ENCODE measurements around the gene GXYLT2.

The GXYLT2 gene

GRCh38 chr3:72848703-72849081 is 39.2 kb upstream of the GXYLT2 start:
- Histone ChIP-seq H3K27ac (ENCODE audit: insufficient read depth in 1 of 2, low read depth in 1 of 2, low read length in 2 of 2, poor library complexity in 1 of 2, severe bottlenecking in 2 of 2) (peak overlapping the region in 1 of 2 experiments; percentile 69), H3K27me3 (replicated peaks in 2 of 5; ENCODE audit: control insufficient read depth in 4 of 5, insufficient read depth in 5 of 5, low read length in 4 of 5) (no peaks in the 10 kb centered on the region), H3K36me3 (ENCODE audit: control insufficient read depth in 4 of 4, insufficient read depth in 4 of 4, low read length in 3 of 4) (no peaks in the 10 kb centered on the region), H3K9me3 (ENCODE audit: control extremely low read depth in 1 of 5, control insufficient read depth in 4 of 5, insufficient read depth in 2 of 5, low read depth in 1 of 5, low read length in 4 of 5) (no peaks in the 10 kb centered on the region), H3K4me1 (ENCODE audit: control extremely low read depth in 1 of 4, control insufficient read depth in 4 of 4, insufficient read depth in 4 of 4, low read length in 3 of 4) (peaks cover 19 to 49% (median 32%) of the 10 kb centered on the region in 4 experiments), H3K4me3 (ENCODE audit: control insufficient read depth in 1 of 7, extremely low read depth in 1 of 7, insufficient read depth in 4 of 7, low read depth in 2 of 7, low read length in 6 of 7) (peak overlapping the region; percentile 54 to 96 (median 87))
- 0% methylated on average over 5 of the region's 11 CpGs for WGBS (ENCODE audit: insufficient coverage)
- DNase-seq: peak; percentile 75 to 91 (median 91)
- POLR2A ChIA-PET: interaction anchor here (0.7 to 0.8 kb wide), 2 partner anchors 49 to 149 kb away, joined by 3 read pairs; no protein-coding TSS in a partner anchor
- CTCF ChIA-PET: interaction anchor here (1.9 to 5.0 kb wide), 2 partner anchors 27 to 238 kb away, joined by 7 to 51 read pairs; no protein-coding TSS in a partner anchor

GRCh38 chr3:72855001-72855400 is 32.8 kb upstream of the GXYLT2 start:
- Histone ChIP-seq H3K4me3 (ENCODE audit: control insufficient read depth in 1 of 7, extremely low read depth in 1 of 7, insufficient read depth in 4 of 7, low read depth in 2 of 7, low read length in 6 of 7) (no peak overlapping the region), H3K4me1 (ENCODE audit: control extremely low read depth in 1 of 4, control insufficient read depth in 4 of 4, insufficient read depth in 4 of 4, low read length in 3 of 4) (peaks cover 2 to 13% (median 5%) of the 10 kb centered on the region in 4 experiments), H3K27me3 (replicated peaks in 2 of 5; ENCODE audit: control insufficient read depth in 4 of 5, insufficient read depth in 5 of 5, low read length in 4 of 5) (no peaks in the 10 kb centered on the region), H3K9me3 (ENCODE audit: control extremely low read depth in 1 of 5, control insufficient read depth in 4 of 5, insufficient read depth in 2 of 5, low read depth in 1 of 5, low read length in 4 of 5) (no peaks in the 10 kb centered on the region), H3K36me3 (ENCODE audit: control insufficient read depth in 4 of 4, insufficient read depth in 4 of 4, low read length in 3 of 4) (no peaks in the 10 kb centered on the region), H3K27ac (ENCODE audit: insufficient read depth in 1 of 2, low read depth in 1 of 2, low read length in 2 of 2, poor library complexity in 1 of 2, severe bottlenecking in 2 of 2) (no peak overlapping the region)
- DNase-seq: no peak
- 84% methylated on average over 7 of the region's 7 CpGs for WGBS (ENCODE audit: insufficient coverage)
- CTCF ChIA-PET: interaction anchor here (1.1 to 1.8 kb wide), 2 partner anchors 36 to 232 kb away, joined by 5 read pairs; no protein-coding TSS in a partner anchor
- POLR2A ChIA-PET: no interaction called here

GRCh38 chr3:72860053-72860452 is 27.8 kb upstream of the GXYLT2 start:
- 100% methylated on average over 2 of the region's 5 CpGs for WGBS (ENCODE audit: insufficient coverage)
- Histone ChIP-seq H3K27ac (ENCODE audit: insufficient read depth in 1 of 2, low read depth in 1 of 2, low read length in 2 of 2, poor library complexity in 1 of 2, severe bottlenecking in 2 of 2) (no peak overlapping the region), H3K27me3 (replicated peaks in 2 of 5; ENCODE audit: control insufficient read depth in 4 of 5, insufficient read depth in 5 of 5, low read length in 4 of 5) (no peaks in the 10 kb centered on the region), H3K9me3 (ENCODE audit: control extremely low read depth in 1 of 5, control insufficient read depth in 4 of 5, insufficient read depth in 2 of 5, low read depth in 1 of 5, low read length in 4 of 5) (no peaks in the 10 kb centered on the region), H3K4me1 (ENCODE audit: control extremely low read depth in 1 of 4, control insufficient read depth in 4 of 4, insufficient read depth in 4 of 4, low read length in 3 of 4) (no peaks in the 10 kb centered on the region), H3K4me3 (ENCODE audit: control insufficient read depth in 1 of 7, extremely low read depth in 1 of 7, insufficient read depth in 4 of 7, low read depth in 2 of 7, low read length in 6 of 7) (no peak overlapping the region), H3K36me3 (ENCODE audit: control insufficient read depth in 4 of 4, insufficient read depth in 4 of 4, low read length in 3 of 4) (no peaks in the 10 kb centered on the region)
- no peak for DNase-seq
- POLR2A ChIA-PET: no interaction called here
- CTCF ChIA-PET: interaction anchor here (1.2 to 3.0 kb wide), 2 partner anchors 9 to 10 kb away, joined by 6 to 12 read pairs; no protein-coding TSS in a partner anchor

GRCh38 chr3:72860846-72861245 is 27.0 kb upstream of the GXYLT2 start:
- Histone ChIP-seq H3K9me3 (ENCODE audit: control extremely low read depth in 1 of 5, control insufficient read depth in 4 of 5, insufficient read depth in 2 of 5, low read depth in 1 of 5, low read length in 4 of 5) (no peaks in the 10 kb centered on the region), H3K27me3 (replicated peaks in 2 of 5; ENCODE audit: control insufficient read depth in 4 of 5, insufficient read depth in 5 of 5, low read length in 4 of 5) (no peaks in the 10 kb centered on the region), H3K4me3 (ENCODE audit: control insufficient read depth in 1 of 7, extremely low read depth in 1 of 7, insufficient read depth in 4 of 7, low read depth in 2 of 7, low read length in 6 of 7) (no peak overlapping the region), H3K27ac (ENCODE audit: insufficient read depth in 1 of 2, low read depth in 1 of 2, low read length in 2 of 2, poor library complexity in 1 of 2, severe bottlenecking in 2 of 2) (no peak overlapping the region), H3K36me3 (ENCODE audit: control insufficient read depth in 4 of 4, insufficient read depth in 4 of 4, low read length in 3 of 4) (no peaks in the 10 kb centered on the region), H3K4me1 (ENCODE audit: control extremely low read depth in 1 of 4, control insufficient read depth in 4 of 4, insufficient read depth in 4 of 4, low read length in 3 of 4) (no peaks in the 10 kb centered on the region)
- CTCF ChIA-PET: interaction anchor here (0.6 to 3.0 kb wide), 2 partner anchors 10 to 952 kb away, joined by 6 to 12 read pairs; no protein-coding TSS in a partner anchor
- POLR2A ChIA-PET: no interaction called here
- no CpG with 5 or more reads among the region's 1 CpG for WGBS (ENCODE audit: insufficient coverage)
- DNase-seq: no peak

DNA sequence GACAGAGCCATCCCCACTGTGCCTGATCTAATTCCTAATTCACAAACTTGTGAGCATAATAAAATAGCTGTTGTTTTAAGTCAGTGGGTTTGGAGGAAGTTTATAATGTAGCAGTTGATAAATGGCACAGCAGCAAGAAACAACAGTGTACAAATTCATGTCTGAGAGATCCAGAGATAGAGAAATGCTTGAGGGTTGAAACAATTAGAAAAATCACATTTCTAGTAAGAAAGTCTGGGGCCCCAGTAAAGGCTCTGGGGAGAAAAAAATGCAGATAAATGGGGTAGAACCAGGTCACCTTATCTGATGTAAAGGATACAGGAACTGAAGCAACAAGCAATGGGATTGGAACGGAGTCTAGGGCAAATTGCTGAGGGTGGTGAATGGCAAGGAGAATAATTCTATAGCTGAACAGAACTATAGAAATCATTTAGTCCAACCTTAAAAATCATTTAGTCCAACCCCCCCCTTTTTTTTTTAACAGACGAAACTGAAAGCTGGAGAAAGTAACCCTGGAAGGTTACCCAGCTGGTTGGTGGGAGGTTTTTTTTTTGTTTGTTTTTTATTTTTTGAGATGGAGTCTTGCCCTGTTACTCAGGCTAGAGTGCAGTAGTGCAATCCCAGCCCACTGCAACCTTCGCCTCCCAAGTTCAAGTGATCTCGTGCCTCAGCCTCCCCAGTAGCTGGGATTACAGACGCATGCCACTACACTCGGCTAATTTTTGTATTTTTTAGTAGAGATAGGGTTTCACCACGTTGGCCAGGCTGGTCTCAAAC is 25.3 kb upstream of the GXYLT2 start:
- Histone ChIP-seq H3K27ac (ENCODE audit: insufficient read depth in 1 of 2, low read depth in 1 of 2, low read length in 2 of 2, poor library complexity in 1 of 2, severe bottlenecking in 2 of 2) (no peak overlapping the region), H3K4me1 (ENCODE audit: control extremely low read depth in 1 of 4, control insufficient read depth in 4 of 4, insufficient read depth in 4 of 4, low read length in 3 of 4) (no peaks in the 10 kb centered on the region), H3K27me3 (replicated peaks in 2 of 5; ENCODE audit: control insufficient read depth in 4 of 5, insufficient read depth in 5 of 5, low read length in 4 of 5) (no peaks in the 10 kb centered on the region), H3K4me3 (ENCODE audit: control insufficient read depth in 1 of 7, extremely low read depth in 1 of 7, insufficient read depth in 4 of 7, low read depth in 2 of 7, low read length in 6 of 7) (no peak overlapping the region), H3K9me3 (ENCODE audit: control extremely low read depth in 1 of 5, control insufficient read depth in 4 of 5, insufficient read depth in 2 of 5, low read depth in 1 of 5, low read length in 4 of 5) (no peaks in the 10 kb centered on the region), H3K36me3 (ENCODE audit: control insufficient read depth in 4 of 4, insufficient read depth in 4 of 4, low read length in 3 of 4) (no peaks in the 10 kb centered on the region)
- POLR2A ChIA-PET: no interaction called here
- no peak for DNase-seq
- WGBS (ENCODE audit: insufficient coverage): 85% methylated on average over 5 of the region's 7 CpGs
- CTCF ChIA-PET: interaction anchor here (3.0 kb wide), 1 partner anchor 12 kb away, joined by 12 read pairs; no protein-coding TSS in a partner anchor

DNA sequence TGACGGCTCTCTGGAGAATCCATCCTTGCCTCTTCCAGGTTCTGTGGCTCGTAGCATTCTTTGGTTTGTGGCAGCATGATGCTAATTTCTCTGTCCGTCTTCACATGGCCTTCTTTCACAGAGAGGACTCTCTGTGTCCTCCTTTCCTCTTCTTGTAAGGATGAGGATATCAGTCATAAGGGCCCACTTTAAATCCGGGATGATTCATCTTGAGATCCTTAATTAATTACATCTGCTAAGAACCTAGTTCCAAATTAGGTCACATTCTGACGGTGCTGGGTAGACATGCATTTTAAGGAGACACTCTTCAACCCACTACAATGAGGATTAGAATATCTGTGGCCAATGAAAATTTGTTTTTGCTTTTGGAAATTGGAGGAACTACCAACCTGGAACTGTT is 15.7 kb upstream of the GXYLT2 start:
- DNase-seq: no peak
- no peaks in the 10 kb centered on the region for H3K9me3 ChIP-seq (ENCODE audit: control extremely low read depth in 1 of 5, control insufficient read depth in 4 of 5, insufficient read depth in 2 of 5, low read depth in 1 of 5, low read length in 4 of 5)
- POLR2A ChIA-PET: no interaction called here
- no peaks in the 10 kb centered on the region for H3K36me3 ChIP-seq (ENCODE audit: control insufficient read depth in 4 of 4, insufficient read depth in 4 of 4, low read length in 3 of 4)
- H3K27ac ChIP-seq (ENCODE audit: insufficient read depth in 1 of 2, low read depth in 1 of 2, low read length in 2 of 2, poor library complexity in 1 of 2, severe bottlenecking in 2 of 2): no peak overlapping the region
- H3K27me3 ChIP-seq (replicated peaks in 2 of 5; ENCODE audit: control insufficient read depth in 4 of 5, insufficient read depth in 5 of 5, low read length in 4 of 5): no peaks in the 10 kb centered on the region
- WGBS (ENCODE audit: insufficient coverage): 100% methylated on average over 3 of the region's 5 CpGs
- H3K4me1 ChIP-seq (ENCODE audit: control extremely low read depth in 1 of 4, control insufficient read depth in 4 of 4, insufficient read depth in 4 of 4, low read length in 3 of 4): no peaks in the 10 kb centered on the region
- H3K4me3 ChIP-seq (ENCODE audit: control insufficient read depth in 1 of 7, extremely low read depth in 1 of 7, insufficient read depth in 4 of 7, low read depth in 2 of 7, low read length in 6 of 7): no peak overlapping the region
- CTCF ChIA-PET: no interaction called here

- Histone ChIP-seq H3K36me3 (ENCODE audit: control insufficient read depth in 4 of 4, insufficient read depth in 4 of 4, low read length in 3 of 4) (no peaks in the 10 kb centered on the region), H3K27ac (ENCODE audit: insufficient read depth in 1 of 2, low read depth in 1 of 2, low read length in 2 of 2, poor library complexity in 1 of 2, severe bottlenecking in 2 of 2) (no peak overlapping the region), H3K4me3 (ENCODE audit: control insufficient read depth in 1 of 7, extremely low read depth in 1 of 7, insufficient read depth in 4 of 7, low read depth in 2 of 7, low read length in 6 of 7) (peak overlapping the region in 6 of 7 experiments; percentile 48 to 78 (median 68)), H3K9me3 (ENCODE audit: control extremely low read depth in 1 of 5, control insufficient read depth in 4 of 5, insufficient read depth in 2 of 5, low read depth in 1 of 5, low read length in 4 of 5) (peaks cover 0 to 7% (median 3%) of the 10 kb centered on the region in 5 experiments), H3K27me3 (replicated peaks in 2 of 5; ENCODE audit: control insufficient read depth in 4 of 5, insufficient read depth in 5 of 5, low read length in 4 of 5) (peaks cover 0 to 40% (median 10%) of the 10 kb centered on the region in 5 experiments), H3K4me1 (ENCODE audit: control extremely low read depth in 1 of 4, control insufficient read depth in 4 of 4, insufficient read depth in 4 of 4, low read length in 3 of 4) (peaks cover 5 to 25% (median 11%) of the 10 kb centered on the region in 4 experiments)
- WGBS (ENCODE audit: insufficient coverage): 3% methylated on average over 4 of the region's 7 CpGs
- CTCF ChIA-PET: interaction anchor here (1.0 to 1.5 kb wide), 4 partner anchors 11 to 37 kb away, joined by 3 to 5 read pairs (median 4); no protein-coding TSS in a partner anchor
- POLR2A ChIA-PET: no interaction called here
- DNase-seq: no peak
Observed at GRCh38 chr3:72887343-72887704, 522 bp upstream of the GXYLT2 start.
